Measurements from ENCODE around the gene PCNT.
"Not testable (repeated sequence)": the region's sequence is repeated elsewhere in the genome, so short reads cannot be mapped to it uniquely, and the experiment has no call there.

Gene PCNT

GRCh38 chr21:46366966-46367365 is 43.0 kb downstream of the PCNT start:
- Histone ChIP-seq H3K4me2 (ENCODE audit: low read length) (no peak overlapping the region), H3K9me3 (replicated peaks; ENCODE audit: low read length) (no peaks in the 10 kb centered on the region), H3K4me3 (ENCODE audit: low read length) (no peak overlapping the region), H3K4me1 (ENCODE audit: control insufficient read depth, insufficient read depth, low read length) (no peaks in the 10 kb centered on the region), H3K27me3 (ENCODE audit: control insufficient read depth, insufficient read depth, low read length) (no peaks in the 10 kb centered on the region), H3K9ac (ENCODE audit: low read depth, low read length) (no peak overlapping the region), H3K36me3 (ENCODE audit: insufficient read depth, low read length) (peaks cover 54% of the 10 kb centered on the region)

GRCh38 chr21:46368533-46369285 is 44.8 kb downstream of the PCNT start:
- Histone ChIP-seq H3K4me2 (ENCODE audit: low read length) (no peak overlapping the region), H3K9ac (ENCODE audit: low read depth, low read length) (no peak overlapping the region), H3K4me3 (ENCODE audit: low read length) (no peak overlapping the region), H3K4me1 (ENCODE audit: control insufficient read depth, insufficient read depth, low read length) (no peaks in the 10 kb centered on the region), H3K27me3 (ENCODE audit: control insufficient read depth, insufficient read depth, low read length) (no peaks in the 10 kb centered on the region), H3K9me3 (replicated peaks; ENCODE audit: low read length) (no peaks in the 10 kb centered on the region), H3K36me3 (ENCODE audit: insufficient read depth, low read length) (peaks cover 46% of the 10 kb centered on the region)

- Histone ChIP-seq H3K4me1 (ENCODE audit: control insufficient read depth, insufficient read depth, low read length) (no peaks in the 10 kb centered on the region), H3K9me3 (replicated peaks; ENCODE audit: low read length) (no peaks in the 10 kb centered on the region), H3K36me3 (ENCODE audit: insufficient read depth, low read length) (peaks cover 39% of the 10 kb centered on the region), H3K4me2 (ENCODE audit: low read length) (no peak overlapping the region), H3K9ac (ENCODE audit: low read depth, low read length) (no peak overlapping the region), H3K27me3 (ENCODE audit: control insufficient read depth, insufficient read depth, low read length) (no peaks in the 10 kb centered on the region), H3K4me3 (ENCODE audit: low read length) (no peak overlapping the region)
These were observed 45.7 kb downstream of the PCNT start for GRCh38 chr21:46369520-46370235.

- Histone ChIP-seq H3K4me1 (ENCODE audit: control insufficient read depth, insufficient read depth, low read length) (no peaks in the 10 kb centered on the region), H3K4me3 (ENCODE audit: low read length) (no peak overlapping the region), H3K4me2 (ENCODE audit: low read length) (no peak overlapping the region), H3K27me3 (ENCODE audit: control insufficient read depth, insufficient read depth, low read length) (no peaks in the 10 kb centered on the region), H3K9me3 (replicated peaks; ENCODE audit: low read length) (no peaks in the 10 kb centered on the region), H3K9ac (ENCODE audit: low read depth, low read length) (no peak overlapping the region), H3K36me3 (ENCODE audit: insufficient read depth, low read length) (peaks cover 28% of the 10 kb centered on the region)
These were observed 47.5 kb downstream of the PCNT start for GRCh38 chr21:46371204-46372013.

- Histone ChIP-seq H3K9me3 (replicated peaks; ENCODE audit: low read length) (no peaks in the 10 kb centered on the region), H3K27me3 (ENCODE audit: control insufficient read depth, insufficient read depth, low read length) (no peaks in the 10 kb centered on the region), H3K36me3 (ENCODE audit: insufficient read depth, low read length) (peaks cover 21% of the 10 kb centered on the region)
These were observed 48.1 kb downstream of the PCNT start for GRCh38 chr21:46372014-46372485.

GRCh38 chr21:46372947-46373346 is 49.0 kb downstream of the PCNT start:
- not testable (repeated sequence) for H3K4me2 ChIP-seq (ENCODE audit: low read length); H3K9ac ChIP-seq (ENCODE audit: low read depth, low read length)
- peaks cover 15% of the 10 kb centered on the region for H3K36me3 ChIP-seq (ENCODE audit: insufficient read depth, low read length)

More at GRCh38 chr21:46372014-46372485, 48.1 kb downstream of the PCNT start:
- Histone ChIP-seq H3K9ac (ENCODE audit: low read depth, low read length) (no peak overlapping the region), H3K4me1 (ENCODE audit: control insufficient read depth, insufficient read depth, low read length) (no peaks in the 10 kb centered on the region), H3K4me3 (ENCODE audit: low read length) (no peak overlapping the region), H3K4me2 (ENCODE audit: low read length) (no peak overlapping the region)

GRCh38 chr21:46374761-46375389 is 50.9 kb downstream of the PCNT start:
- H3K4me2 ChIP-seq (ENCODE audit: low read length), result no peak overlapping the region
- peaks cover 9% of the 10 kb centered on the region for H3K36me3 ChIP-seq (ENCODE audit: insufficient read depth, low read length)
- no peak overlapping the region for H3K9ac ChIP-seq (ENCODE audit: low read depth, low read length)
- H3K9me3 ChIP-seq (replicated peaks; ENCODE audit: low read length), result no peaks in the 10 kb centered on the region
- H3K27me3 ChIP-seq (ENCODE audit: control insufficient read depth, insufficient read depth, low read length), result no peaks in the 10 kb centered on the region
- H3K4me1 ChIP-seq (ENCODE audit: control insufficient read depth, insufficient read depth, low read length), result no peaks in the 10 kb centered on the region
- no peak overlapping the region for H3K4me3 ChIP-seq (ENCODE audit: low read length)

More at GRCh38 chr21:46372947-46373346, 49.0 kb downstream of the PCNT start:
- not testable (repeated sequence) for H3K4me3 ChIP-seq (ENCODE audit: low read length); H3K4me1 ChIP-seq (ENCODE audit: control insufficient read depth, insufficient read depth, low read length); H3K9me3 ChIP-seq (replicated peaks; ENCODE audit: low read length); H3K27me3 ChIP-seq (ENCODE audit: control insufficient read depth, insufficient read depth, low read length)

GRCh38 chr21:46375560-46376230 is 51.7 kb downstream of the PCNT start:
- H3K4me3 ChIP-seq (ENCODE audit: low read length), result no peak overlapping the region
- no peaks in the 10 kb centered on the region for H3K4me1 ChIP-seq (ENCODE audit: control insufficient read depth, insufficient read depth, low read length)
- no peak overlapping the region for H3K9ac ChIP-seq (ENCODE audit: low read depth, low read length)
- H3K36me3 ChIP-seq (ENCODE audit: insufficient read depth, low read length), result peaks cover 9% of the 10 kb centered on the region
- no peaks in the 10 kb centered on the region for H3K27me3 ChIP-seq (ENCODE audit: control insufficient read depth, insufficient read depth, low read length)
- H3K9me3 ChIP-seq (replicated peaks; ENCODE audit: low read length), result no peaks in the 10 kb centered on the region
- no peak overlapping the region for H3K4me2 ChIP-seq (ENCODE audit: low read length)

- Histone ChIP-seq H3K9me3 (replicated peaks; ENCODE audit: low read length) (no peaks in the 10 kb centered on the region), H3K36me3 (ENCODE audit: insufficient read depth, low read length) (peaks cover 9% of the 10 kb centered on the region), H3K4me2 (ENCODE audit: low read length) (no peak overlapping the region), H3K4me3 (ENCODE audit: low read length) (no peak overlapping the region), H3K9ac (ENCODE audit: low read depth, low read length) (no peak overlapping the region), H3K4me1 (ENCODE audit: control insufficient read depth, insufficient read depth, low read length) (no peaks in the 10 kb centered on the region), H3K27me3 (ENCODE audit: control insufficient read depth, insufficient read depth, low read length) (no peaks in the 10 kb centered on the region)
These were observed 52.3 kb downstream of the PCNT start for GRCh38 chr21:46376231-46376628.

GRCh38 chr21:46376856-46377453 is 53.0 kb downstream of the PCNT start:
- H3K4me3 ChIP-seq (ENCODE audit: low read length), result no peak overlapping the region
- no peaks in the 10 kb centered on the region for H3K9me3 ChIP-seq (replicated peaks; ENCODE audit: low read length)
- peaks cover 5% of the 10 kb centered on the region for H3K36me3 ChIP-seq (ENCODE audit: insufficient read depth, low read length)
- no peak overlapping the region for H3K4me2 ChIP-seq (ENCODE audit: low read length)
- H3K9ac ChIP-seq (ENCODE audit: low read depth, low read length), result no peak overlapping the region
- no peaks in the 10 kb centered on the region for H3K4me1 ChIP-seq (ENCODE audit: control insufficient read depth, insufficient read depth, low read length)
- no peaks in the 10 kb centered on the region for H3K27me3 ChIP-seq (ENCODE audit: control insufficient read depth, insufficient read depth, low read length)

Data from skeletal muscle satellite cell (primary cell).